ENCODE measurements around the gene RAD51D.

Gene RAD51D

GRCh38 chr17:35164716-35165115, 45.1 kb upstream of the RAD51D start:
- H3K23ac ChIP-seq (ENCODE audit: low read depth, low read length, poor library complexity), result no peak overlapping the region
- H3K27ac ChIP-seq (replicated peaks; ENCODE audit: low read length), result no peak overlapping the region
- no peak overlapping the region for H2BK15ac ChIP-seq (ENCODE audit: low read length)
- no peak overlapping the region for H2BK5ac ChIP-seq (ENCODE audit: low read length)
- H3K4me2 ChIP-seq (ENCODE audit: insufficient read depth, low read length, poor library complexity, severe bottlenecking), result no peak overlapping the region
- H3K9ac ChIP-seq (ENCODE audit: low read depth, low read length, poor library complexity), result no peak overlapping the region
- H3K36me3 ChIP-seq (replicated peaks in 1 of 2; ENCODE audit: control insufficient read depth in 2 of 2, insufficient read depth in 2 of 2, low read length in 2 of 2), result no peaks in the 10 kb centered on the region
- H3K79me1 ChIP-seq (ENCODE audit: low read depth, low read length), result no peaks in the 10 kb centered on the region
- peaks cover 0 to 22% (median 0%) of the 10 kb centered on the region in 3 experiments for H3K27me3 ChIP-seq (ENCODE audit: control insufficient read depth in 3 of 3, insufficient read depth in 3 of 3, low read depth in 1 of 3, low read length in 3 of 3)
- WGBS, 2 donors (ENCODE audit: extremely low coverage in 2 of 2, insufficient read length in 2 of 2, insufficient replicate concordance in 1 of 2), result no CpG with 5 or more reads among the region's 5 CpGs
- no peaks in the 10 kb centered on the region for H3K4me1 ChIP-seq (ENCODE audit: control insufficient read depth in 2 of 2, insufficient read depth in 1 of 2, low read depth in 1 of 2, low read length in 2 of 2)
- no peak overlapping the region for H3K4ac ChIP-seq (ENCODE audit: low read length)
- no peak overlapping the region for H3K18ac ChIP-seq (ENCODE audit: low read length)
- no peak overlapping the region for H2BK120ac ChIP-seq (ENCODE audit: low read depth, low read length)
- no peak overlapping the region for H4K91ac ChIP-seq (ENCODE audit: low read depth, low read length, poor library complexity)
- DNase-seq (ENCODE audit: low spot score), result no peak
- H3K14ac ChIP-seq (ENCODE audit: low read length), result no peak overlapping the region
- H4K8ac ChIP-seq (ENCODE audit: low read depth, low read length), result no peak overlapping the region
- no peak overlapping the region for H2AFZ ChIP-seq (ENCODE audit: low read length)
- H3K9me3 ChIP-seq (replicated peaks in 1 of 2; ENCODE audit: control insufficient read depth in 2 of 2, insufficient read depth in 1 of 2, low read depth in 1 of 2, low read length in 2 of 2), result no peaks in the 10 kb centered on the region
- no peak overlapping the region for H2BK12ac ChIP-seq (ENCODE audit: low read length)
- H2AK5ac ChIP-seq (ENCODE audit: low read depth, low read length), result no peak overlapping the region
- H3K4me3 ChIP-seq (ENCODE audit: low read length in 2 of 2), result no peak overlapping the region

GRCh38 chr17:35163886-35164285, 44.2 kb upstream of the RAD51D start:
- H4K8ac ChIP-seq (ENCODE audit: low read depth, low read length), result no peak overlapping the region
- no peak overlapping the region for H3K4me3 ChIP-seq (ENCODE audit: low read length in 2 of 2)
- no peak overlapping the region for H3K14ac ChIP-seq (ENCODE audit: low read length)
- H2AFZ ChIP-seq (ENCODE audit: low read length), result no peak overlapping the region
- H3K27me3 ChIP-seq (ENCODE audit: control insufficient read depth in 3 of 3, insufficient read depth in 3 of 3, low read depth in 1 of 3, low read length in 3 of 3), result peaks cover 0 to 30% (median 0%) of the 10 kb centered on the region in 3 experiments
- no peaks in the 10 kb centered on the region for H3K36me3 ChIP-seq (replicated peaks in 1 of 2; ENCODE audit: control insufficient read depth in 2 of 2, insufficient read depth in 2 of 2, low read length in 2 of 2)
- no peaks in the 10 kb centered on the region for H3K9me3 ChIP-seq (replicated peaks in 1 of 2; ENCODE audit: control insufficient read depth in 2 of 2, insufficient read depth in 1 of 2, low read depth in 1 of 2, low read length in 2 of 2)
- no peak overlapping the region for H2BK120ac ChIP-seq (ENCODE audit: low read depth, low read length)
- no peaks in the 10 kb centered on the region for H3K4me1 ChIP-seq (ENCODE audit: control insufficient read depth in 2 of 2, insufficient read depth in 1 of 2, low read depth in 1 of 2, low read length in 2 of 2)
- no peak overlapping the region for H2BK15ac ChIP-seq (ENCODE audit: low read length)
- no peak for DNase-seq (ENCODE audit: low spot score)
- no peak overlapping the region for H3K4ac ChIP-seq (ENCODE audit: low read length)
- H3K27ac ChIP-seq (replicated peaks; ENCODE audit: low read length), result no peak overlapping the region
- H3K79me1 ChIP-seq (ENCODE audit: low read depth, low read length), result no peaks in the 10 kb centered on the region
- H4K91ac ChIP-seq (ENCODE audit: low read depth, low read length, poor library complexity), result no peak overlapping the region
- no peak overlapping the region for H2BK12ac ChIP-seq (ENCODE audit: low read length)
- H3K18ac ChIP-seq (ENCODE audit: low read length), result no peak overlapping the region
- no peak overlapping the region for H2AK5ac ChIP-seq (ENCODE audit: low read depth, low read length)
- no CpG with 5 or more reads among the region's 7 CpGs for WGBS, 2 donors (ENCODE audit: extremely low coverage in 2 of 2, insufficient read length in 2 of 2, insufficient replicate concordance in 1 of 2)
- no peak overlapping the region for H3K9ac ChIP-seq (ENCODE audit: low read depth, low read length, poor library complexity)
- H3K23ac ChIP-seq (ENCODE audit: low read depth, low read length, poor library complexity), result no peak overlapping the region
- H2BK5ac ChIP-seq (ENCODE audit: low read length), result no peak overlapping the region
- H3K4me2 ChIP-seq (ENCODE audit: insufficient read depth, low read length, poor library complexity, severe bottlenecking), result no peak overlapping the region

- Histone ChIP-seq H3K79me1 (ENCODE audit: low read depth, low read length) (no peaks in the 10 kb centered on the region), H2BK12ac (ENCODE audit: low read length) (no peak overlapping the region), H3K18ac (ENCODE audit: low read length) (no peak overlapping the region), H3K4me3 (ENCODE audit: low read length in 2 of 2) (no peak overlapping the region), H3K36me3 (replicated peaks in 1 of 2; ENCODE audit: control insufficient read depth in 2 of 2, insufficient read depth in 2 of 2, low read length in 2 of 2) (no peaks in the 10 kb centered on the region), H2BK120ac (ENCODE audit: low read depth, low read length) (no peak overlapping the region), H2BK5ac (ENCODE audit: low read length) (no peak overlapping the region), H3K27me3 (ENCODE audit: control insufficient read depth in 3 of 3, insufficient read depth in 3 of 3, low read depth in 1 of 3, low read length in 3 of 3) (peaks cover 0 to 30% (median 0%) of the 10 kb centered on the region in 3 experiments), H3K27ac (replicated peaks; ENCODE audit: low read length) (no peak overlapping the region), H3K14ac (ENCODE audit: low read length) (no peak overlapping the region), H4K91ac (ENCODE audit: low read depth, low read length, poor library complexity) (no peak overlapping the region), H3K4ac (ENCODE audit: low read length) (no peak overlapping the region), H2AFZ (ENCODE audit: low read length) (no peak overlapping the region), H3K23ac (ENCODE audit: low read depth, low read length, poor library complexity) (no peak overlapping the region), H4K8ac (ENCODE audit: low read depth, low read length) (no peak overlapping the region), H2AK5ac (ENCODE audit: low read depth, low read length) (no peak overlapping the region), H3K4me1 (ENCODE audit: control insufficient read depth in 2 of 2, insufficient read depth in 1 of 2, low read depth in 1 of 2, low read length in 2 of 2) (no peaks in the 10 kb centered on the region), H3K9ac (ENCODE audit: low read depth, low read length, poor library complexity) (no peak overlapping the region), H3K9me3 (replicated peaks in 1 of 2; ENCODE audit: control insufficient read depth in 2 of 2, insufficient read depth in 1 of 2, low read depth in 1 of 2, low read length in 2 of 2) (no peaks in the 10 kb centered on the region), H3K4me2 (ENCODE audit: insufficient read depth, low read length, poor library complexity, severe bottlenecking) (no peak overlapping the region), H2BK15ac (ENCODE audit: low read length) (no peak overlapping the region)
- DNase-seq (ENCODE audit: low spot score), result no peak
- no CpG with 5 or more reads among the region's 4 CpGs for WGBS, 2 donors (ENCODE audit: extremely low coverage in 2 of 2, insufficient read length in 2 of 2, insufficient replicate concordance in 1 of 2)
These were observed 43.1 kb upstream of the RAD51D start for GRCh38 chr17:35162755-35163154.

GRCh38 chr17:35161281-35161761, 41.7 kb upstream of the RAD51D start:
- H3K27me3 ChIP-seq (ENCODE audit: control insufficient read depth in 3 of 3, insufficient read depth in 3 of 3, low read depth in 1 of 3, low read length in 3 of 3), result peaks cover 0 to 30% (median 0%) of the 10 kb centered on the region in 3 experiments
- no peaks in the 10 kb centered on the region for H3K4me1 ChIP-seq (ENCODE audit: control insufficient read depth in 2 of 2, insufficient read depth in 1 of 2, low read depth in 1 of 2, low read length in 2 of 2)
- no peak overlapping the region for H2BK5ac ChIP-seq (ENCODE audit: low read length)
- H3K18ac ChIP-seq (ENCODE audit: low read length), result no peak overlapping the region
- no peaks in the 10 kb centered on the region for H3K79me1 ChIP-seq (ENCODE audit: low read depth, low read length)
- H3K27ac ChIP-seq (replicated peaks; ENCODE audit: low read length), result no peak overlapping the region
- H2BK15ac ChIP-seq (ENCODE audit: low read length), result no peak overlapping the region
- H2BK120ac ChIP-seq (ENCODE audit: low read depth, low read length), result no peak overlapping the region
- H3K4ac ChIP-seq (ENCODE audit: low read length), result no peak overlapping the region
- H3K9ac ChIP-seq (ENCODE audit: low read depth, low read length, poor library complexity), result no peak overlapping the region
- H3K36me3 ChIP-seq (replicated peaks in 1 of 2; ENCODE audit: control insufficient read depth in 2 of 2, insufficient read depth in 2 of 2, low read length in 2 of 2), result no peaks in the 10 kb centered on the region
- H2AFZ ChIP-seq (ENCODE audit: low read length), result no peak overlapping the region
- H3K4me3 ChIP-seq (ENCODE audit: low read length in 2 of 2), result no peak overlapping the region
- H3K14ac ChIP-seq (ENCODE audit: low read length), result no peak overlapping the region
- no peak overlapping the region for H4K91ac ChIP-seq (ENCODE audit: low read depth, low read length, poor library complexity)
- WGBS, 2 donors (ENCODE audit: extremely low coverage in 2 of 2, insufficient read length in 2 of 2, insufficient replicate concordance in 1 of 2), result no CpG with 5 or more reads among the region's 3 CpGs
- H2BK12ac ChIP-seq (ENCODE audit: low read length), result no peak overlapping the region
- H3K23ac ChIP-seq (ENCODE audit: low read depth, low read length, poor library complexity), result no peak overlapping the region
- no peak overlapping the region for H3K4me2 ChIP-seq (ENCODE audit: insufficient read depth, low read length, poor library complexity, severe bottlenecking)
- DNase-seq (ENCODE audit: low spot score), result no peak
- H4K8ac ChIP-seq (ENCODE audit: low read depth, low read length), result no peak overlapping the region
- H2AK5ac ChIP-seq (ENCODE audit: low read depth, low read length), result no peak overlapping the region
- no peaks in the 10 kb centered on the region for H3K9me3 ChIP-seq (replicated peaks in 1 of 2; ENCODE audit: control insufficient read depth in 2 of 2, insufficient read depth in 1 of 2, low read depth in 1 of 2, low read length in 2 of 2)

Measured in neuronal stem cell (in vitro differentiated cells).